AG04450 (cell line): ENCODE measurements around the gene IMMP2L. TPM values are rescaled to one million over a fixed set of nuclear protein-coding genes. Genes with fewer than 3 reads are reported as not detected.

Experiments
- CTCF ChIA-PET: fragments of 300-600, 350-600 bp; formaldehyde crosslinking; extraction: SDS; loops from one replicate; lab custom pipeline; 2022; ENCODE audit warnings: antibody characterized with exemption, inconsistent platforms; lab: Charles Lee
- POLR2A ChIA-PET: fragments of 350-600 bp; formaldehyde crosslinking; extraction: SDS; loops from one replicate; lab custom pipeline; 2021; ENCODE audit warnings: antibody characterized with exemption, inconsistent platforms; lab: Yijun Ruan, JAX
- DNase-seq: peaks from one replicate; pipeline ENCODE4 v3.0.0-alpha.2; 2011; ENCODE audit warnings: low read depth, low spot score
- H3K27ac ChIP-seq: one replicate; pipeline ENCODE4 v1.5.1; 2012; ENCODE audit warnings: low read depth, low read length, control low read depth
- H3K27me3 ChIP-seq: one replicate; pipeline ENCODE4 v1.6.0; 2012; ENCODE audit warnings: low read length; ENCODE audit not compliant: control insufficient read depth, insufficient read depth
- H3K4me3 ChIP-seq: 2 replicates; pipeline ENCODE4 v1.5.1; 2011; ENCODE audit warnings: mild to moderate bottlenecking, low read depth, low read length, control low read depth
- H3K9me3 ChIP-seq: 2 replicates; pipeline ENCODE4 v1.5.1; 2012; ENCODE audit warnings: low read length; ENCODE audit not compliant: control insufficient read depth, insufficient read depth
- polyA plus RNA-seq: library from polyadenylated mRNA; depleted of rRNA; stranded (reverse); fragments of >200 nt; gene quantifications from 2 replicates; pipeline ENCODE4 v1.2.3, GENCODE V29; 2011
- TF ChIP-seq, protein P1 (sequence below): IDR thresholded peaks from 2 replicates; pipeline ENCODE4 v1.5.1; 2011; ENCODE audit warnings: low read depth, low read length, control low read depth, inconsistent platforms

IMMP2L gene
- polyA plus RNA-seq, 1 experiment, result 8.0 TPM

DNA sequence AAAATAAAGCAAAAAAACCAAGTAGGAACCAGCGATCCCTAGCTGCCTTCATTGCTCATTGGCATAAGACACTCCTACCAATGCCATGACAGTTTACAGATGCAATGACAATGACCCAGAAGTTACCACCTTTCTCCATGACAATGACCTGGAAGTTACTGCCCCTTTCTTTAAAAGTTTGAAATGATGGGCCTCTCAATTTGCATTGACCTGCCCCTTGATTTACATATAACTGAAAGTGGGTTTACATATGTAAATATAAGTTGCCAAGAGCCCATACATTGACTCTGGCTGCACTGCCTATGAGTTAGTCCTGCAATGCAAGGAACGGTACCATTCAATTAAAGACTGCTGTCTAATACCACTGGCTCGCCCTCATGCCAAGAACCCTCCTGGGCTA is 712.1 kb downstream of the IMMP2L start:
- CTCF ChIA-PET, result no interaction called here
- no peak overlapping the region for H3K4me3 ChIP-seq
- DNase-seq, result no peak
- no peaks in the 10 kb centered on the region for H3K27me3 ChIP-seq
- POLR2A ChIA-PET, result no interaction called here
- no peaks in the 10 kb centered on the region for H3K9me3 ChIP-seq
- TF ChIP-seq, protein P1, sequence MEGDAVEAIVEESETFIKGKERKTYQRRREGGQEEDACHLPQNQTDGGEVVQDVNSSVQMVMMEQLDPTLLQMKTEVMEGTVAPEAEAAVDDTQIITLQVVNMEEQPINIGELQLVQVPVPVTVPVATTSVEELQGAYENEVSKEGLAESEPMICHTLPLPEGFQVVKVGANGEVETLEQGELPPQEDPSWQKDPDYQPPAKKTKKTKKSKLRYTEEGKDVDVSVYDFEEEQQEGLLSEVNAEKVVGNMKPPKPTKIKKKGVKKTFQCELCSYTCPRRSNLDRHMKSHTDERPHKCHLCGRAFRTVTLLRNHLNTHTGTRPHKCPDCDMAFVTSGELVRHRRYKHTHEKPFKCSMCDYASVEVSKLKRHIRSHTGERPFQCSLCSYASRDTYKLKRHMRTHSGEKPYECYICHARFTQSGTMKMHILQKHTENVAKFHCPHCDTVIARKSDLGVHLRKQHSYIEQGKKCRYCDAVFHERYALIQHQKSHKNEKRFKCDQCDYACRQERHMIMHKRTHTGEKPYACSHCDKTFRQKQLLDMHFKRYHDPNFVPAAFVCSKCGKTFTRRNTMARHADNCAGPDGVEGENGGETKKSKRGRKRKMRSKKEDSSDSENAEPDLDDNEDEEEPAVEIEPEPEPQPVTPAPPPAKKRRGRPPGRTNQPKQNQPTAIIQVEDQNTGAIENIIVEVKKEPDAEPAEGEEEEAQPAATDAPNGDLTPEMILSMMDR, result no peak
- no peak overlapping the region for H3K27ac ChIP-seq

DNA sequence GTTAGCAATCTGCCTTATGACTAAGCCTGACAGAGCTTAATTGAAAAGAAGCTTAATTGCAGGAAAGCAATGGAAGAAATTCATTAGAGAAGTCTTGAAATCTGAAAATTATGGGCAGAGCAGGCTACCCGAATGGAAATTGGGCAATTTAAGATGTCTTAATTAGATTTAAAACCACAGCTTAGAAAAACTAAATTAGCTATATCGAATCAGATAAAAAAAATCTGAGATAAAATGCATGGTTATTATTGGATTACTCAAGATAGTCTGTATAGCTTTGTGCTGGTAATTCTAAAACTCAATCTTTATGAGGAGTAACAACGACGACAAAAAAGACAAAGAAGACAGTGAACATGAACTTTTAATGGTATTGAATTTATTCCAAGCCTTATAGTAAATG is 719.5 kb downstream of the IMMP2L start:
- no peaks in the 10 kb centered on the region for H3K27me3 ChIP-seq
- no peaks in the 10 kb centered on the region for H3K9me3 ChIP-seq
- TF ChIP-seq, protein P1, result no peak
- ChIA-PET CTCF (no interaction called here), POLR2A (no interaction called here)
- no peak overlapping the region for H3K4me3 ChIP-seq
- H3K27ac ChIP-seq, result no peak overlapping the region
- DNase-seq, result no peak

DNA sequence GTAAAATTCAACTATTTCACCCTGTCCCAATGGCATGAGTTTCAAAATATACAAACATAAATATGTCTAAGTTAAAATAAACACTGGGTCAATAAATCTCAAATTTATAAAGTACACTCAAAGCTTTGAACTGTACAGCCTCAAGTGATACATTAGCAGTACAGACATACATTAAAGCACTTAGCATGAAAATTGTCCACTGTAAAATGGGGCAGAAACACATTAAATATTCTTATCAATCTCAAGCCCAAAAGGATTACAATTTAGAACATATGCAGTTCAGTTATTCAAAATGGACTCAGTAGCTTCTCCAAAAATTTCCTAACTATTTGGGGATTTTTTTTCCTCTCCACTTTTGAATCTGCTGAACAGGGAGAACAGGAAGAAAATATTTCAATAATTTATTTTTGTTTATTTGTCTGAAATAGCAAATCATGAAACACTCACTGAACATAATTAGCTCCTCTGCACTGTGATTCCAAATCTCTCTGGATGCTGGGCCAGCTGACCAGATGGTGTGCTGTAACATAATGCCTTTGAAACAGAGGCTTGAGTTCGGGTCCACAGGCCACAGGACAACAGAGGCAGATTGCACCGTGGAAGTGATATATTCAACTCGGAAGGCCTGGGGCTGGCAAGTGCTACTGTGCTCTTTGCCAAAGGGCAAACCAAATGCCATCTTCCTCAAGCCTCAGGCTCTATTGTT is 720.3 kb downstream of the IMMP2L start:
- no peaks in the 10 kb centered on the region for H3K9me3 ChIP-seq
- ChIA-PET CTCF (no interaction called here), POLR2A (no interaction called here)
- TF ChIP-seq, protein P1, result no peak
- DNase-seq, result no peak
- no peak overlapping the region for H3K27ac ChIP-seq
- no peak overlapping the region for H3K4me3 ChIP-seq
- H3K27me3 ChIP-seq, result no peaks in the 10 kb centered on the region

DNA sequence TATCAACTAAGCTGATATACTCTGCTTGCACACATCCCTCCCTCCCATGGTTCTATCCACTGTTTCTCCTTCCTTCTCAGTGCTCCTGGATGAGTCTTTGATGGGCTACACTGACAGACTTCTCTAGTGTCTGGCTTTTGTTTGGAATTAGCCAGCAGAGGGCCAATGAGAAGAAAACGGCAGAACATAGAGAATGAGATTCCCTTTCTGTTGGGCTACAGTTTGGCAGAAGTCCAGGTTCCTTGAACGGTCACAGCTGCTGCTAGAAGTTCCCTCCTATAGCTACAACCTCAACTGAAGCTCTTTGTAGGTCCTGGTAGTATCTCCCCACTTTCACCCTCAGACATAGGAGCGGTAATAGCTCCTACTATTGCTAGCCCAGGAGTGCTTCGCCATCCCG is 722.4 kb downstream of the IMMP2L start:
- DNase-seq, result peak; percentile 32
- H3K9me3 ChIP-seq, result no peaks in the 10 kb centered on the region
- H3K27ac ChIP-seq, result no peak overlapping the region
- H3K4me3 ChIP-seq, result no peak overlapping the region
- POLR2A ChIA-PET, result no interaction called here
- CTCF ChIA-PET, result interaction anchor here (0.9 to 1.3 kb wide), 3 partner anchors 17 to 259 kb away, joined by 3 to 4 read pairs (median 3); no protein-coding TSS in a partner anchor
- no peaks in the 10 kb centered on the region for H3K27me3 ChIP-seq
- TF ChIP-seq, protein P1, result peak; percentile 45

DNA sequence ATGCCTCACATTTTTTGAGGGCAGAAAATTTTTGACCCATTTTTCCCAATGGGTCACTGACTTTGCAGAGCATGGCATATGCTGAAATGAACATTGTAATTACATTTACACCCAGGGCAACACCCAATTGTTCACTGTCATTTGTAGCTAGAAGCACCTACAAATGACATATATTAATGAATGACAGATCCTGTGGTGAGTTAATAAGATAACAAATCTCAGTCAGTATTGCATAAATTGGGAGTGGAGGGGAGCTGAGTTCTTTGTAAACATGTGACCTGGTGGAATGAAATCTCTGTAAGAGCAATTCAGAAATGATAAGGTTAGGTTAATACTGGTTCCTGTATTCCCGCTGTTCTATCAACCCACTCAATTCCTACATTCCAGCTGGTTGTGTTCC is 726.4 kb downstream of the IMMP2L start:
- DNase-seq, result no peak
- Histone ChIP-seq H3K4me3 (no peak overlapping the region), H3K9me3 (no peaks in the 10 kb centered on the region), H3K27ac (no peak overlapping the region), H3K27me3 (no peaks in the 10 kb centered on the region)
- TF ChIP-seq, protein P1, result no peak
- ChIA-PET POLR2A (no interaction called here), CTCF (no interaction called here)
